ENCODE data around the gene ZNF850. TPM values are rescaled to one million over a fixed set of nuclear protein-coding genes. Genes with fewer than 3 reads are reported as not detected.

ZNF850 gene
- total and polyA plus RNA-seq, 2 of the 13 experiments (the other 11 are each of a cell fraction or from before 2014, with no cell fraction given), result 0.78 to 6.6 TPM

DNA sequence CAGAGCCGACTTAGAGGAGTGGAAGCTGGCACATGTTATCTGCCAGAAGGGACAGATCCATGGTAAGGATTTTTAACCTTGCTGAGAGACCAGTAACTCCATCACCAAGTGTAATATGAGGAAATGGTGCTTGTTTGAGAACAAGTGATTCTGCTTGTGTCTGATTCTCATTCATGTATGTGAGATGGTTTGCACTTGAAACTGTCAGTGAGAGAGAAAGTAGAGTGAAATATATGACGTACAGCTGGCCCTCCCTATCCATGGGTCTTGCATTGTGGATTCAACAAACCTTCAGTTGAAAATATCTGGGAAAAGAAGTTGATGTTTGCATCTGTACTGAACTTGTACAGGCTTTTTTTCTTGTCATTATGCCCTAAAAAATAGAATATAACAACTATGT lies 104.0 kb downstream of the ZNF850 start:
- FAIRE-seq (no peak), DNase-seq (ENCODE audit: low spot score) (no peak), ATAC-seq (no peak)
- TF ChIP-seq ZNF354B (CRISPR knock-in tag; IDR thresholded peaks at IDR 0.05), result no peak
- TF ChIP-seq, protein P1, sequence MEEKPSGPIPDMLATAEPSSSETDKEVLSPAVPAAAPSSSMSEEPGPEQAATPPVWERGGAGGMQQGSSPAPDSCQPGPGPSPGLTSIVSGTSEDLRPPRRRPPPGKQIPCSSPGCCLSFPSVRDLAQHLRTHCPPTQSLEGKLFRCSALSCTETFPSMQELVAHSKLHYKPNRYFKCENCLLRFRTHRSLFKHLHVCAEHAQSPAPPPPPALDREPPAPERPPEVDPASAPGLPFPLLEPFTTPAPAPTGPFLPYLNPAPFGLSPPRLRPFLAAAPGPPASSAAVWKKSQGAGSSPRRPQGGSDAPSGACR (CRISPR knock-in tag; IDR thresholded peaks at IDR 0.05), result no peak
- TF ChIP-seq ZNF562 (CRISPR knock-in tag; IDR thresholded peaks at IDR 0.05; ENCODE audit: borderline replicate concordance), result no peak
- no peak for TF ChIP-seq POLR2AphosphoS2 (IDR thresholded peaks at IDR 0.05; ENCODE audit: low read depth, low read length)
- TF ChIP-seq ZNF501 (CRISPR knock-in tag; IDR thresholded peaks at IDR 0.05), result no peak
- TF ChIP-seq TGIF2 (CRISPR knock-in tag; IDR thresholded peaks at IDR 0.05), result no peak
- no peak for TF ChIP-seq E2F2 (CRISPR knock-in tag; IDR thresholded peaks at IDR 0.05; ENCODE audit: borderline replicate concordance)
- TF ChIP-seq RBFOX2 (IDR thresholded peaks at IDR 0.05; ENCODE audit: low read depth, low read length), result no peak
- no peak for TF ChIP-seq SP2 (CRISPR knock-in tag; IDR thresholded peaks at IDR 0.05)
- TF ChIP-seq FOXP1 (IDR thresholded peaks at IDR 0.05), result no peak
- no peak for TF ChIP-seq FOXP1 (CRISPR knock-in tag; IDR thresholded peaks at IDR 0.05)
- TF ChIP-seq JUND (CRISPR knock-in tag; IDR thresholded peaks at IDR 0.05), result no peak
- TF ChIP-seq GFI1 (CRISPR knock-in tag; IDR thresholded peaks at IDR 0.05; ENCODE audit: borderline replicate concordance), result no peak
- no peak for TF ChIP-seq ZNF230 (CRISPR knock-in tag; IDR thresholded peaks at IDR 0.05)
- no peak for TF ChIP-seq GPN1 (CRISPR knock-in tag; IDR thresholded peaks at IDR 0.05; ENCODE audit: borderline replicate concordance)
- BruUV-seq (replicated peaks), result TSS peak; percentile 46
- no peak overlapping the region for H3K4me3 ChIP-seq (replicated peaks in 1 of 3; ENCODE audit: insufficient read depth in 1 of 3, low read depth in 2 of 3, low read length in 3 of 3)
- in situ Hi-C loops (cut with HindIII; ENCODE audit: extremely low pct_ligation_motif_present, low pct_unique_long_range_greater_than_20kb) (no loop called here), intact Hi-C loops (cut with micrococcal nuclease; ENCODE audit: unreplicated experiment) (no loop called here)
- ChIA-PET POLR2A (no interaction called here), CTCF (ENCODE audit: low intra/inter-chr PET ratio, low total read pairs) (no interaction called here)
- H3K9me3 ChIP-seq (ENCODE audit: low read length), result peaks cover 26% of the 10 kb centered on the region; the same call in 1 of the 2 replicates
- peaks cover 8% of the 10 kb centered on the region for H3K4me1 ChIP-seq (ENCODE audit: insufficient read depth, low read length)
- H3K36me3 ChIP-seq (replicated peaks in 1 of 2; ENCODE audit: control insufficient read depth in 1 of 2, insufficient read depth in 2 of 2, low read length in 2 of 2), result 0 out of 5 replicates have a peak, but pooled peaks cover 0 to 7% of the 10 kb centered on the region in 2 experiments
- H3K79me2 ChIP-seq (ENCODE audit: insufficient read depth, low read length), result no peaks in the 10 kb centered on the region
- no peak overlapping the region for H3K27ac ChIP-seq (ENCODE audit: extremely low read length, insufficient read depth, low read length)
- no peaks in the 10 kb centered on the region for H4K20me1 ChIP-seq (ENCODE audit: insufficient read depth, low read length)
- no peak overlapping the region for H3K4me2 ChIP-seq (ENCODE audit: low read depth, low read length)
- H3K9ac ChIP-seq (ENCODE audit: insufficient read depth, low read depth, low read length), result no peak overlapping the region
- H2AFZ ChIP-seq (ENCODE audit: low read length), result no peak overlapping the region
- no peaks in the 10 kb centered on the region; a peak in 2 of 5 replicates for H3K27me3 ChIP-seq (ENCODE audit: control insufficient read depth in 1 of 2, insufficient read depth in 2 of 2, low read length in 2 of 2)
- WGBS (ENCODE audit: low lambda C conversion rate), result 90% methylated on average over 2 of the region's 2 CpGs
